OCI-LY7 (cell line): ENCODE results near the gene TMEM130. TPM values are rescaled to one million over a fixed set of nuclear protein-coding genes. Genes with fewer than 3 reads are reported as not detected.

Experiments used
- BruUV-seq: library from RNA; stranded (reverse); fragments of 400-500 nt; replicated peaks from 2 replicates; lab custom pipeline; 2021; lab: Mats Ljungman, UMichigan
- CTCF ChIA-PET: fragments of 300-600 bp; sonication (Branson Sonifier 250); formaldehyde crosslinking; loops from one replicate; lab custom pipeline; 2022; ENCODE audit warnings: antibody characterized with exemption; ENCODE audit not compliant: unreplicated experiment; lab: Charles Lee
- POLR2A ChIA-PET: fragments of 300-600 bp; sonication (Branson Sonifier 250); formaldehyde crosslinking; loops from one replicate; lab custom pipeline; 2022; ENCODE audit warnings: antibody characterized with exemption; lab: Charles Lee
- DNase-seq: peaks from one replicate; pipeline ENCODE4 v3.0.0-alpha.2; 2015; ENCODE audit warnings: low spot score
- H2AFZ ChIP-seq: fragments of 200-600 bp; sonication (generic), shearing (Covaris generic); 2 replicates; pipeline ENCODE4 v1.6.1; 2014; ENCODE audit warnings: mild to moderate bottlenecking, antibody characterized with exemption, low read length, moderate library complexity
- H3K27ac ChIP-seq: fragments of 200-600 bp; sonication (generic); 2 replicates; pipeline ENCODE4 v1.5.1; 2014; ENCODE audit warnings: mixed run types, low read depth, mild to moderate bottlenecking, moderate library complexity, low read length, inconsistent platforms; ENCODE audit not compliant: poor library complexity, severe bottlenecking
- H3K36me3 ChIP-seq: fragments of 200-600 bp; sonication (generic); 2 replicates; pipeline ENCODE4 v1.6.1; 2014; ENCODE audit warnings: mild to moderate bottlenecking, antibody characterized with exemption, low read length, moderate library complexity, mixed read lengths; ENCODE audit not compliant: insufficient read depth
- H3K4me1 ChIP-seq: fragments of 200-600 bp; sonication (generic); 2 replicates; pipeline ENCODE4 v1.5.1; 2014; ENCODE audit warnings: mild to moderate bottlenecking, low read length; ENCODE audit not compliant: insufficient read depth, poor library complexity, severe bottlenecking
- H3K4me2 ChIP-seq: fragments of 200-600 bp; sonication (generic); 2 replicates; pipeline ENCODE4 v1.6.1; 2014; ENCODE audit warnings: mild to moderate bottlenecking, low read length
- H3K4me3 ChIP-seq: fragments of 200-600 bp; sonication (generic); 2 replicates; pipeline ENCODE4 v1.5.1; 2014; ENCODE audit warnings: mild to moderate bottlenecking, low read depth, low read length; ENCODE audit not compliant: poor library complexity, severe bottlenecking
- H3K79me2 ChIP-seq: fragments of 200-600 bp; sonication (generic); 2 replicates; pipeline ENCODE4 v1.6.1; 2016; ENCODE audit warnings: low read depth, mild to moderate bottlenecking, low read length, moderate library complexity, mixed read lengths; ENCODE audit not compliant: insufficient read depth
- H3K9me2 ChIP-seq: fragments of 200-600 bp; sonication (generic); 2 replicates; pipeline ENCODE4 v1.6.1; 2016; ENCODE audit warnings: mild to moderate bottlenecking, low read length, mixed read lengths; ENCODE audit not compliant: insufficient read depth
- H3K9me3 ChIP-seq: fragments of 200-600 bp; sonication (generic); 2 replicates; pipeline ENCODE4 v1.6.1; 2014; ENCODE audit warnings: mild to moderate bottlenecking, mixed run types, low read length, mixed read lengths
- H4K20me1 ChIP-seq: fragments of 200-600 bp; sonication (generic); 2 replicates; pipeline ENCODE4 v1.6.1; 2014; ENCODE audit warnings: mild to moderate bottlenecking, antibody characterized with exemption, low read length, moderate library complexity, mixed read lengths; ENCODE audit not compliant: insufficient read depth
- CTCF ChIP-seq: fragments of 200-600 bp; sonication (generic); conservative IDR thresholded peaks from 2 replicates; pipeline ENCODE4 v1.5.1; 2014; ENCODE audit warnings: mild to moderate bottlenecking, antibody characterized with exemption, low read length, moderate library complexity, mixed read lengths
- EZH2phosphoT487 ChIP-seq: fragments of 200-600 bp; sonication (generic); IDR thresholded peaks from 2 replicates; pipeline ENCODE4 v1.6.1; 2018; ENCODE audit warnings: low read depth, borderline replicate concordance, mild to moderate bottlenecking, mixed run types, antibody characterized with exemption, low read length, moderate library complexity, mixed read lengths
- intact Hi-C: fragments of 100-400 bp; cut with micrococcal nuclease; formaldehyde crosslinking; loops from one replicate; pipeline ENCODE4 v1.10.0; 2022; ENCODE audit not compliant: unreplicated experiment
- total RNA-seq, 2 experiments: library from RNA; depleted of rRNA in 1 of 2; stranded (reverse); fragments of >200 nt in 1 of 2; shearing (Covaris generic) in 1 of 2; gene quantifications; 2 replicates each; pipeline ENCODE4 v1.2.3, GENCODE V29; 2014 to 2022

The TMEM130 gene
- total RNA-seq, 2 experiments from 2014 or later = 0.22 to 0.57 TPM

DNA sequence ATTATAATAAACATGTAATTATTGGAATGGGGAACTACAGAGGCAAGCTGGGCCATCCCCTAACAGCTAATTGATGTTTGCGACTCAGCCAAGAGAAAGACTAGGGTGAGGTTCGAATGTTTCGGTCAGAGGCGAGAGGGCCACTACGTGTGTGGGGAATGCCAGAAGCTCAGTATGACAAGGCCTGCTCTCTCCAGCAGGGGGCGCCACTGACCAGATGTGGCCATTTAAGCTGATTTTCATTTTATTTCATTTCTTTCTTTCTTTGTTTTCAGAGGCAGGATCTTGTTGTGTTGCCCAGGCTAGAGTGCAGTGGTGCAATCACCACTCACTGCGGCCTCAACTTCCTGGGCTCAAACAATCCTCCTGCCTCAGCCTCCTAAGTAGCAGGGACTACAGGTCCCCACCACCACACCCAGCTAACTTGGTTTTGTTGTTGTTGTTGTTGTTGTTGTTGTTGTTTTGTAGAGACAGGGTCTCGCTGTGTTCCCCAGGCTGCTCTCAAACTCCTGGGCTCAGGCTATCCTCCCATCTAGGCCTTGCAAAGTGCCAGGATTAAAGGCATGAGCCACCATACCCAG is 38.1 kb downstream of the TMEM130 start:
- TF ChIP-seq CTCF (peak; percentile 84), EZH2phosphoT487 (no peak)
- POLR2A ChIA-PET = interaction anchor here (0.6 to 1.0 kb wide), 2 partner anchors 11 to 462 kb away, joined by 3 to 6 read pairs; no protein-coding TSS in a partner anchor
- no peaks in the 10 kb centered on the region for H3K4me1 ChIP-seq

GRCh38 chr7:98830972-98831548 is 38.8 kb downstream of the TMEM130 start:
- POLR2A ChIA-PET = interaction anchor here (1.0 kb wide), 1 partner anchor 10 kb away, joined by 3 read pairs; no protein-coding TSS in a partner anchor
- intact Hi-C loops = no loop called here
- Histone ChIP-seq H3K9me3 (no peaks in the 10 kb centered on the region), H3K36me3 (no peaks in the 10 kb centered on the region), H4K20me1 (no peaks in the 10 kb centered on the region), H3K9me2 (no peaks in the 10 kb centered on the region), H3K27ac (no peak overlapping the region), H3K79me2 (no peaks in the 10 kb centered on the region), H2AFZ (no peak overlapping the region), H3K4me3 (no peak overlapping the region), H3K4me2 (no peak overlapping the region), H3K4me1 (no peaks in the 10 kb centered on the region)
- DNase-seq = no peak
- no peak for TF ChIP-seq EZH2phosphoT487
- no peak for TF ChIP-seq CTCF
- no TSS peak for BruUV-seq
- CTCF ChIA-PET = no interaction called here

More for the DNA sequence above, 38.1 kb downstream of the TMEM130 start:
- no TSS peak for BruUV-seq
- H3K36me3 ChIP-seq = no peaks in the 10 kb centered on the region
- peak; percentile 25 for DNase-seq
- H3K4me3 ChIP-seq = no peak overlapping the region
- no peaks in the 10 kb centered on the region for H4K20me1 ChIP-seq
- no peak overlapping the region for H3K4me2 ChIP-seq
- no peaks in the 10 kb centered on the region for H3K79me2 ChIP-seq
- CTCF ChIA-PET = interaction anchor here (0.6 kb wide), 1 partner anchor 86 kb away, joined by 3 read pairs; no protein-coding TSS in a partner anchor
- intact Hi-C loops = no loop called here
- H2AFZ ChIP-seq = no peak overlapping the region
- no peaks in the 10 kb centered on the region for H3K9me2 ChIP-seq
- no peak overlapping the region for H3K27ac ChIP-seq
- no peaks in the 10 kb centered on the region for H3K9me3 ChIP-seq

DNA sequence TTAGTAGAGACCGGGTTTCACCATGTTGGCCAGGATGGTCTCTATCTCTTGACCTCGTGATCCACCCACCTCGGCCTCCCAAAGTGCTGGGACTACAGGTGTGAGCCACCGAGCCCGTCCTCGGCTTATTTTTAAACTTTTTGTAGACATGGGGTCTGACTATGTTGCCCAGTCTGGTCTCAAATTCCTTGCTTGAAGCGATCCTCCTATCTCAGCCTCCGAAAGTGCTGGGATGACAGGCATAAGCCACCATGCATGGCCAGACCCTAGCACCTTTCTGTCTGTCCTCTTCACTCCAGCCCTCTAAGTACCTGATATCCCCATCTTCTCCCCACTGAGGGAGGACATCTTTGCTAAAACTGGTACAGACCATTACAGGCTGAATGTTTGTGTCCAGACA is 41.4 kb downstream of the TMEM130 start:
- Histone ChIP-seq H3K79me2 (no peaks in the 10 kb centered on the region), H3K4me1 (no peaks in the 10 kb centered on the region), H3K4me3 (no peak overlapping the region), H2AFZ (no peak overlapping the region), H3K9me2 (no peaks in the 10 kb centered on the region), H3K27ac (no peak overlapping the region), H3K9me3 (no peaks in the 10 kb centered on the region), H4K20me1 (no peaks in the 10 kb centered on the region), H3K36me3 (no peaks in the 10 kb centered on the region), H3K4me2 (no peak overlapping the region)
- no peak for DNase-seq
- CTCF ChIA-PET = no interaction called here
- POLR2A ChIA-PET = no interaction called here
- TF ChIP-seq EZH2phosphoT487 (no peak), CTCF (no peak)
- intact Hi-C loops = no loop called here
- no TSS peak for BruUV-seq
